Measurements from ENCODE around the gene DLST.

Gene DLST

GRCh38 chr14:74949859-74950573 lies 68.3 kb downstream of the DLST start:
- no peak for TF ChIP-seq RARB (CRISPR knock-in tag; IDR thresholded peaks at IDR 0.05)
- no peak for TF ChIP-seq ZNF565 (CRISPR knock-in tag; conservative IDR thresholded peaks at IDR 0.05; ENCODE audit: low read depth)
- TF ChIP-seq PATZ1 (CRISPR knock-in tag; IDR thresholded peaks at IDR 0.05; ENCODE audit: borderline replicate concordance), result no peak
- no peak for TF ChIP-seq BACH2 (CRISPR knock-in tag; IDR thresholded peaks at IDR 0.05; ENCODE audit: borderline replicate concordance)
- TF ChIP-seq SNAI2 (CRISPR knock-in tag; IDR thresholded peaks at IDR 0.05), result no peak
- TF ChIP-seq TCF4 (CRISPR knock-in tag; IDR thresholded peaks at IDR 0.05; ENCODE audit: borderline replicate concordance), result no peak
- no peak for TF ChIP-seq TSHZ2 (CRISPR knock-in tag; IDR thresholded peaks at IDR 0.05)
- no peak for TF ChIP-seq ZC3H10 (CRISPR knock-in tag; IDR thresholded peaks at IDR 0.05)
- TF ChIP-seq ZNF8 (CRISPR knock-in tag; IDR thresholded peaks at IDR 0.05), result no peak
- TF ChIP-seq PPARA (CRISPR knock-in tag; IDR thresholded peaks at IDR 0.05; ENCODE audit: borderline replicate concordance), result no peak
- no peak for TF ChIP-seq CREB5 (CRISPR knock-in tag; IDR thresholded peaks at IDR 0.05; ENCODE audit: low read depth)

GRCh38 chr14:74950795-74951442 lies 69.2 kb downstream of the DLST start:
- ATAC-seq, result no peak
- no peak for TF ChIP-seq OSR1 (CRISPR knock-in tag; IDR thresholded peaks at IDR 0.05)
- no peak for TF ChIP-seq PPARA (CRISPR knock-in tag; IDR thresholded peaks at IDR 0.05; ENCODE audit: borderline replicate concordance)
- no peak for TF ChIP-seq ZNF8 (CRISPR knock-in tag; IDR thresholded peaks at IDR 0.05)
- TF ChIP-seq ESRRG (CRISPR knock-in tag; IDR thresholded peaks at IDR 0.05), result no peak
- TF ChIP-seq ZC3H10 (CRISPR knock-in tag; IDR thresholded peaks at IDR 0.05), result no peak
- TF ChIP-seq ISL1 (CRISPR knock-in tag; IDR thresholded peaks at IDR 0.05), result no peak
- no peak for TF ChIP-seq ZNF70 (CRISPR knock-in tag; IDR thresholded peaks at IDR 0.05)
- no peak for TF ChIP-seq ZNF565 (CRISPR knock-in tag; conservative IDR thresholded peaks at IDR 0.05; ENCODE audit: low read depth)
- no peak for TF ChIP-seq SNAI2 (CRISPR knock-in tag; IDR thresholded peaks at IDR 0.05)
- no peak for TF ChIP-seq CSRNP3 (CRISPR knock-in tag; IDR thresholded peaks at IDR 0.05)
- no peak for TF ChIP-seq TOX (CRISPR knock-in tag; IDR thresholded peaks at IDR 0.05; ENCODE audit: borderline replicate concordance)
- TF ChIP-seq ZFP30 (CRISPR knock-in tag; IDR thresholded peaks at IDR 0.05), result no peak
- no peak for TF ChIP-seq ZFP3 (CRISPR knock-in tag; IDR thresholded peaks at IDR 0.05)
- no peak for TF ChIP-seq TSHZ2 (CRISPR knock-in tag; IDR thresholded peaks at IDR 0.05)
- TF ChIP-seq ARNTL (CRISPR knock-in tag; IDR thresholded peaks at IDR 0.05; ENCODE audit: borderline replicate concordance, low read depth), result no peak
- TF ChIP-seq RARB (CRISPR knock-in tag; IDR thresholded peaks at IDR 0.05), result no peak
- no peak for TF ChIP-seq CREB5 (CRISPR knock-in tag; IDR thresholded peaks at IDR 0.05; ENCODE audit: low read depth)
- no peak for TF ChIP-seq TCF4 (CRISPR knock-in tag; IDR thresholded peaks at IDR 0.05; ENCODE audit: borderline replicate concordance)
- no peak for TF ChIP-seq BACH2 (CRISPR knock-in tag; IDR thresholded peaks at IDR 0.05; ENCODE audit: borderline replicate concordance)
- TF ChIP-seq GLIS3 (CRISPR knock-in tag; IDR thresholded peaks at IDR 0.05), result no peak

More at GRCh38 chr14:74949859-74950573, 68.3 kb downstream of the DLST start:
- ATAC-seq, result no peak

Data from SK-N-SH treated with all-trans-retinoic acid at 6 μM for 48 hours (cell line).